PC-9 (cell line): ENCODE measurements around the gene PRR5L.

Experiments
- CTCF ChIP-seq: fragments of 200-600 bp; sonication (generic); conservative IDR thresholded peaks from 2 replicates; pipeline ENCODE4 v1.6.1; 2017; ENCODE audit warnings: mixed run types, antibody characterized with exemption, mild to moderate bottlenecking, moderate library complexity
- EZH2 ChIP-seq: fragments of 200-600 bp; sonication (generic); IDR thresholded peaks from 2 replicates; pipeline ENCODE4 v1.8.0; 2017; ENCODE audit warnings: antibody characterized with exemption, low read depth

- TF ChIP-seq CTCF (no peak), EZH2 (no peak)
Observed at GRCh38 chr11:36376009-36376887, 80.2 kb downstream of the PRR5L start.
